DLD1 (cell line): Measurements from ENCODE around the gene INTS1.

ENCODE experiments used
- in situ Hi-C: cut with HindIII; loops from 2 replicates; pipeline ENCODE4 v1.10.0; 2017; ENCODE audit warnings: low sequenced_read_pairs

INTS1 gene

GRCh38 chr7:1492221-1492620, 12.0 kb downstream of the INTS1 start:
- in situ Hi-C loops = no loop called here

DNA sequence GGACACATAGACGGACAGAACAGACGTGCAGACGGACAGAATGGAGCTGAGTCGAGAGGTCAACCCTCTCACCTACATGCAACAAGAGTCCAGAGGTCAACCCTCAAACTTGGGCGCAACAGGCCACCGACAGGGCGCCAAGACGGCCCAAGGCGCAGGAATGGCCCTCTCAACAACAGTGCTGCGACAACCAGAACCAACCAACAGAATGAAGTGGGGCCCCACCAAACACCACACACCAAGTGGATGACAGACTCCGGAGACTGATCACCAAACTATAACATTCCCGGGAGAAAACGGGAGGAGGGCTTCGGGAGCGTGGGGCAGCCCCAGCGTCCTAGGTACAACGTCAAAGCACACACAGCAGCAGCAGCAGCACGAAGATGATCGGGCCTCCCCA, 13.4 kb downstream of the INTS1 start:
- in situ Hi-C loops = no loop called here

GRCh38 chr7:1489336-1489735, 14.9 kb downstream of the INTS1 start:
- in situ Hi-C loops = no loop called here

- in situ Hi-C loops = no loop called here
These were observed 16.2 kb downstream of the INTS1 start for GRCh38 chr7:1488016-1488415.

GRCh38 chr7:1487466-1487865, 16.7 kb downstream of the INTS1 start:
- in situ Hi-C loops = no loop called here

- in situ Hi-C loops = no loop called here
These were observed 17.6 kb downstream of the INTS1 start for GRCh38 chr7:1486571-1486970.

GRCh38 chr7:1485156-1485555, 19.0 kb downstream of the INTS1 start:
- in situ Hi-C loops = no loop called here

GRCh38 chr7:1484569-1484968, 19.6 kb downstream of the INTS1 start:
- in situ Hi-C loops = no loop called here

- in situ Hi-C loops = no loop called here
These were observed 20.4 kb downstream of the INTS1 start for GRCh38 chr7:1483536-1484505.

DNA sequence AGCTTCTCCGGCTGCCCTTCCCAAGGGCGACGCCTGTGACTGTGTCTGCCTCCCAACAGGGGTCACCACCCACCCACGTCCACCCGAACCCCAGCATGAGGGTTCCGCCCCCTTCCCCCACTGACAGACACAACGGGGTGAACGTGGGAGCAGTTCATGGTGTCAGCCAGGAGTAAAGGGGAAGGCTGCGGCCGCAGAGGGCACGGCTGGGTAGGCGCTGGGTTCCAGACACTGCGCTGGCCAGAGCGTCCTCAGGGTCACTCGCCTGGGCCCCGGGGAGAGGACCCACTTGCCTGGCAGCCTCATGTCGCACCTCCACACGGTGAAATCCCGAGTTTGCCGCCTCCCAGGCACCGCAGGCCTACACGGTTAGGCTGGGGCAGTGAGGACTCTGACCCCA, 21.1 kb downstream of the INTS1 start:
- in situ Hi-C loops = no loop called here

GRCh38 chr7:1481300-1481699, 22.9 kb downstream of the INTS1 start:
- in situ Hi-C loops = no loop called here

GRCh38 chr7:1480670-1481069, 23.5 kb downstream of the INTS1 start:
- in situ Hi-C loops = no loop called here

GRCh38 chr7:1479287-1479686, 24.9 kb downstream of the INTS1 start:
- in situ Hi-C loops = no loop called here

- in situ Hi-C loops = no loop called here
These were observed 25.7 kb downstream of the INTS1 start for GRCh38 chr7:1478480-1478879.

- in situ Hi-C loops = no loop called here
These were observed 27.3 kb downstream of the INTS1 start for GRCh38 chr7:1476859-1477258.

- in situ Hi-C loops = no loop called here
These were observed 28.2 kb downstream of the INTS1 start for GRCh38 chr7:1475991-1476390.

GRCh38 chr7:1475393-1475792, 28.8 kb downstream of the INTS1 start:
- in situ Hi-C loops = no loop called here

GRCh38 chr7:1474736-1475135, 29.5 kb downstream of the INTS1 start:
- in situ Hi-C loops = no loop called here

DNA sequence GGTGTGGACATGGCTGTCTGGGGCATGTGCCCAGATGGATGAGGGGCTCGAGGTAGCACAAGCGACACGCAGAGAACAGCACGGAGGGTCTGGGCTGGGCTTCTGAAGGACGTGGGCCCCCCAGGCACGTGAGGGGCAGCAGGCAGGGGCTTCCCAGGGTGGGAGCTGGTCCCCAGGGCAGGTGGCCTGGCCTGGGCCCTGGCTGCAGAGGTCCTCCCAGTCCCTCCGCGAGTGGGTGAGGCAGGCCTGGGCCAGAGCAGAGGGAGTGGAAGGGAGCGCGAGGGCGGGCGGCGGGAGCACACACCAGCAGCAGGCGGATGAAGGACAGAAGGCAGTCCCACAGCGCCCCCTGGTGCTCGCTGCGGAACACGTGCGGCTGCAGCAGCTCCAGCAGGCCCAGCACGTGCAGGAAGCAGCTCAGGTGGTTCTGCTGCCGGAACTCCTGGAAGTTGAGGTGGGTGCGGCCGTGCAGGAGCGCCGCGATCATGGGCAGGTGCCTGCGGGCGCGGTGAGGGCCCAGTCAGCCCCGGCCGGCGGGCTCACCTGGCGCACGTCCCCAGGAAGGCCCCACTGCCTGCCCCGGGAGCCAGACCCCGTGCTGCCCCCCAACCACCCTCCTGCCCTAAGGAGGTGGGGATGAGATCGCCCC, 30.2 kb downstream of the INTS1 start:
- in situ Hi-C loops = no loop called here

DNA sequence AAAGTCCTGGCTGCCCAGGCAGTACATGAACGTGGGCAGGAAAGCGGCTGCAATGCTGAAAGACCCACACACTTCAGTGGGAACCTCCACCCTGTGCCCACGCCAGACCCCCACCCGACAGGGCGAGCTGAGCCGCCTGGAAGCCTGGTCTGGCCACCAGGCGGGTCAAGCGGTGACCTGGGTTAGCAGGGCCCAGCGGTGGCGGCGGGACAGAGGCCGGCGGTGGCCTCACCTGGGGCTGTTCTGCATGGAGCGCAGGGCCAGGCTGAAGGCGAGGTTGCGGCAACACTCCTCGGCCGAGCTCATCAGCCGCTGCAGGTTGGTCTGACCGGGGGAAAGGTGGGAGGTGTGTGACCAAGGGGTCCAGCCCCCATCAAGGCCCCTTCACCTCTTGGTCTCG, 33.3 kb downstream of the INTS1 start:
- in situ Hi-C loops = no loop called here

DNA sequence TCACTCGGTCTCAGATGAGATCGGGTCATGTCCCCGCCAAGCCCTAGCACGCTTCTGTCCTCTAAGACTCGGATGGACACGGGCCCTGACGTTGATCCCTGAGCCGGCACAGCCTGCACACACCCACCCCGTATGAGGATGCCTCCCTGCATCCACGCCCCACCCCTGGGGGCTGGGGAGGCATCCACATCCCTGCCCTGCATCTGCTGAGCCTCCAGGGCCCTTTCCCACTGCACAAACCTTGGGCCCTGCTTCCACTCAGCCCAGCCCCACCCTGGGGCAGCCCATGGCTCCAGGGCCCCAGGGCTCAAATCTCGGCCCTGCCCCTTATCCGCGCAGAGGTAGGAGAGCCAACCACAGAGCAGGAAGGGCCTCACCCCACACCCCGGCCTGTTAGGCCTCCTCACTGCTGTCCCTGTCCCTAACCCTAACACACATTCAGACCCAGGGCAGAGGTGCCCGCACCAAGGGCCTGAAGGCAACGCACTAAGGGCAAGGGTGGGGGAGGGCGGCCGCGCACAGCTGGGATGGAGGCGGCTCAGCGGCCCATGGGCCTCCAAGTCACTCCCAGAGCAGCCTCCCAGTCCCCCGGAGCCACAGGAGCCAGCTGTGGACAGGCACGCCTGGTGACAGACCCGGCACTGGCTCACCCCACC, 35.4 kb downstream of the INTS1 start:
- in situ Hi-C loops = no loop called here

DNA sequence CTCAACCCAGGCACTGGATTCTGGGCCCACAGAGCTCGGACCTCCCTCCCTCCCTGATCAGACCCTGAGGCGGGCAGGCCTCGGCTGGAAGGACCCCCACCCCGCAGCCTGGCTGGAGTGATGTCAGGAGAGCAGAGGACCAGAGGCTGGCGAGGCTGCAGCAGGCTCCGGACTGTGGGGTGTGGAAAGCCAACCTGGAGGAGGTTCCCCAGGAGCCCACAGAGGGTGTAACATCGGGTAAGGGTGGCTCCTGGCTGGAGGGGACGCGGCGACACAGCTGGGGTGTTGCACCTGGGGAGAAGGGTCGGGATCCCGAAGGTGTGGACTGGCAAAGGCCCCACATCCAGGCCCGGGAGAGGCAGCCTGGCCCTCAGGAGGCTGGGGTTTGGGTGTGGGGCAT, 36.0 kb downstream of the INTS1 start:
- in situ Hi-C loops = no loop called here
